HG03571 (cell line): ENCODE results near the gene NOS1.

Experiments used
- ATAC-seq: cut with Tn5 transposase; IDR thresholded peaks from one replicate; pipeline ENCODE4 v1.9.1; 2021; ENCODE audit not compliant: unreplicated experiment

Gene NOS1

GRCh38 chr12:117363953-117364486 is 2.6 kb upstream of the NOS1 start:
- no peak for ATAC-seq

GRCh38 chr12:117363056-117363662 is 1.7 kb upstream of the NOS1 start:
- ATAC-seq = no peak

- no peak for ATAC-seq
Observed at GRCh38 chr12:117362391-117362790, 965 bp upstream of the NOS1 start.

GRCh38 chr12:117361905-117362304 is 479 bp upstream of the NOS1 start:
- no peak for ATAC-seq

GRCh38 chr12:117360551-117361346 is 677 bp downstream of the NOS1 start:
- ATAC-seq = no peak

- no peak for ATAC-seq
Observed at GRCh38 chr12:117360222-117360550, 1.2 kb downstream of the NOS1 start.

- ATAC-seq = no peak
Observed at GRCh38 chr12:117359029-117359845, 2.2 kb downstream of the NOS1 start.

GRCh38 chr12:117356048-117356447 is 5.4 kb downstream of the NOS1 start:
- ATAC-seq = no peak

GRCh38 chr12:117352883-117353282 is 8.5 kb downstream of the NOS1 start:
- ATAC-seq = no peak

GRCh38 chr12:117352206-117352605 is 9.2 kb downstream of the NOS1 start:
- ATAC-seq = no peak

GRCh38 chr12:117350140-117350539 is 11.3 kb downstream of the NOS1 start:
- ATAC-seq = no peak

GRCh38 chr12:117347588-117347987 is 13.8 kb downstream of the NOS1 start:
- ATAC-seq = no peak

GRCh38 chr12:117344716-117345115 is 16.7 kb downstream of the NOS1 start:
- no peak for ATAC-seq

GRCh38 chr12:117343849-117344248 is 17.6 kb downstream of the NOS1 start:
- ATAC-seq = no peak

- ATAC-seq = no peak
Observed at GRCh38 chr12:117343296-117343695, 18.1 kb downstream of the NOS1 start.

- ATAC-seq = no peak
Observed at GRCh38 chr12:117342682-117343081, 18.7 kb downstream of the NOS1 start.

- no peak for ATAC-seq
Observed at GRCh38 chr12:117342247-117342646, 19.2 kb downstream of the NOS1 start.

GRCh38 chr12:117339104-117339503 is 22.3 kb downstream of the NOS1 start:
- no peak for ATAC-seq

GRCh38 chr12:117334855-117335587 is 26.4 kb downstream of the NOS1 start:
- no peak for ATAC-seq

- no peak for ATAC-seq
Observed at GRCh38 chr12:117334051-117334450, 27.4 kb downstream of the NOS1 start.

GRCh38 chr12:117333331-117333881 is 28.0 kb downstream of the NOS1 start:
- ATAC-seq = no peak
